Ectodermal cell (in vitro differentiated cells): ENCODE data around the gene CACNA1H.

Experiments used
- H3K27ac ChIP-seq: 2 replicates; pipeline ENCODE4 v1.7.0; 2013; ENCODE audit warnings: mild to moderate bottlenecking, low read depth, low read length; ENCODE audit not compliant: insufficient read depth, poor library complexity, severe bottlenecking
- H3K27me3 ChIP-seq: 2 replicates; pipeline ENCODE4 v1.7.0; 2013; ENCODE audit warnings: mild to moderate bottlenecking, low read length; ENCODE audit not compliant: insufficient read depth, control insufficient read depth, poor library complexity, severe bottlenecking
- H3K36me3 ChIP-seq: one replicate; pipeline ENCODE4 v1.7.0; 2013; ENCODE audit warnings: low read length; ENCODE audit not compliant: control insufficient read depth, insufficient read depth
- H3K4me1 ChIP-seq: one replicate; pipeline ENCODE4 v1.7.0; 2013; ENCODE audit warnings: low read length; ENCODE audit not compliant: control insufficient read depth, insufficient read depth
- H3K4me3 ChIP-seq: 2 replicates; pipeline ENCODE4 v1.7.0; 2013; ENCODE audit warnings: low read depth, low read length, control low read depth; ENCODE audit not compliant: insufficient read depth
- H3K9me3 ChIP-seq: 2 replicates; pipeline ENCODE4 v1.7.0; 2013; ENCODE audit warnings: mild to moderate bottlenecking, low read length, moderate library complexity; ENCODE audit not compliant: control insufficient read depth
- WGBS, 2 experiments: methylation state at CpG; one replicate each; pipeline ENCODE4 v1.1.7; 2013; ENCODE audit warnings: missing lambda C conversion rate in 2 of 2; 5-methylcytosine and 5-hydroxymethylcytosine counted together

Gene CACNA1H

DNA sequence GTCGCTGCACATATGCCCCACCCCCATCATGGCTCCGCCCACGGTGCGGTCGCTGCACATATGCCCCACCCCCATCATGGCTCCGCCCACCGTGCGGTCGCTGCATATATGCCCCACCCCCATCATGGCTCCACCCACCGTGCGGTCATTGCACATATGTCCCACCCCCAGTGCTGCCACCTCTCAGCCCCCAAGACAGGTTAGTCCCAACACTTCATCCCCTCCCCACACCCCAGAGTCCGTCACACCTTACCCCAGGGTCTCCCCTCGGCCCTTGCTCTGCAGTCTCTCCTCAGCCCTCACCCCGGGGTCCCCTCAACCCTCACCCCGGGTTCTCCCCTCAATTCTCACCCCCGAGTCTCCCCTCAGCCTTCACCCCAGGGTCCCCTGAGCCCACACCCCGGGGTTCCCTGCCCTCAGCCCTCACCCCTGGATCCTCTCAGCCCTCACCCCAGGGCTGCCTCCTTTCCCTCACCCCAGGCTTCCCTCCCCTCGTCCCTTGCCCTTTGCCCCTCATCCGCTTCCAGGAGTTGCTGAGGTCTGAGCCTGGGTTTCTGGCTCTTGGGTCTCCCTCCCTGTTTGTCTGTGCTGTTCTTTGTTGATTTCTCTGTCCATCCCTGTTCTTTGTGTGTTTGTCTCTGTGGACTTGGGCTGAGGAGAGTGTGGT, 46.6 kb downstream of the CACNA1H start:
- no peaks in the 10 kb centered on the region for H3K27me3 ChIP-seq
- no peaks in the 10 kb centered on the region for H3K9me3 ChIP-seq
- H3K27ac ChIP-seq = no peak overlapping the region
- peaks cover 6% of the 10 kb centered on the region for H3K36me3 ChIP-seq
- 88 to 90% methylated on average over 10 of the region's 19 CpGs for WGBS, 2 experiments
- no peaks in the 10 kb centered on the region for H3K4me1 ChIP-seq
- no peak overlapping the region for H3K4me3 ChIP-seq

DNA sequence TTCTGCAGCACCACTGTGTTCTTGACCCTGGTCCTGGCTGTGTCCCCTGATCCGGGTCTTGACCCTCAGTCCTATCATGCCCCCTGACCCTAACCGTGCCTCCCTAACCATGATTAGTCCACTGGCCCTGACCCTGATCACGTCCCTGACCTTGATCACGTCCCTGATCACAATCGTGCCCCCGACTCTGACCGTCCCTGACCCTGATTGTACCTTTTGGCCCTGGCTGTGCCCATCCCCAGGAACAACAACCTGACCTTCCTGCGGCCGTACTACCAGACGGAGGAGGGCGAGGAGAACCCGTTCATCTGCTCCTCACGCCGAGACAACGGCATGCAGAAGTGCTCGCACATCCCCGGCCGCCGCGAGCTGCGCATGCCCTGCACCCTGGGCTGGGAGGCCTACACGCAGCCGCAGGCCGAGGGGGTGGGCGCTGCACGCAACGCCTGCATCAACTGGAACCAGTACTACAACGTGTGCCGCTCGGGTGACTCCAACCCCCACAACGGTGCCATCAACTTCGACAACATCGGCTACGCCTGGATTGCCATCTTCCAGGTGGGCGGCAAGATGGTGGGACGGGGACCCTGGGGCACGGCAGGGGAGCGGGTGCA, 47.2 kb downstream of the CACNA1H start:
- no peaks in the 10 kb centered on the region for H3K4me1 ChIP-seq
- no peaks in the 10 kb centered on the region for H3K27me3 ChIP-seq
- no peak overlapping the region for H3K27ac ChIP-seq
- 96% methylated on average over 38 of the region's 38 CpGs for WGBS, 2 experiments
- H3K4me3 ChIP-seq = no peak overlapping the region
- peaks cover 6% of the 10 kb centered on the region for H3K36me3 ChIP-seq
- no peaks in the 10 kb centered on the region for H3K9me3 ChIP-seq

DNA sequence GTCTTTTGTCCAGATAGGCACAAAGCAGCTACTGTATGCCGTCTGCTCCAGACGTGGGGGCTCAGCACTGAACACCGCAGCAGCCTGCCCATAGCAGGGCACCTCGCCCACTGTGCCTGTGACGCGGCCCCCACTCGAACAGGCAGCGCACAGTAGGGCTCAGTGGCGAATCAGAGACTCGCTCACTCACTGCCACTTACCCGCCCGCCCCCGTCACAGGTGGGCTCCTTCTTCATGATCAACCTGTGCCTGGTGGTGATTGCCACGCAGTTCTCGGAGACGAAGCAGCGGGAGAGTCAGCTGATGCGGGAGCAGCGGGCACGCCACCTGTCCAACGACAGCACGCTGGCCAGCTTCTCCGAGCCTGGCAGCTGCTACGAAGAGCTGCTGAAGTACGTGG, 48.5 kb downstream of the CACNA1H start:
- Histone ChIP-seq H3K4me3 (no peak overlapping the region), H3K4me1 (no peaks in the 10 kb centered on the region), H3K27me3 (no peaks in the 10 kb centered on the region), H3K27ac (no peak overlapping the region), H3K9me3 (no peaks in the 10 kb centered on the region), H3K36me3 (peaks cover 6% of the 10 kb centered on the region)
- WGBS, 2 experiments = 94 to 95% methylated on average over 25 of the region's 25 CpGs

DNA sequence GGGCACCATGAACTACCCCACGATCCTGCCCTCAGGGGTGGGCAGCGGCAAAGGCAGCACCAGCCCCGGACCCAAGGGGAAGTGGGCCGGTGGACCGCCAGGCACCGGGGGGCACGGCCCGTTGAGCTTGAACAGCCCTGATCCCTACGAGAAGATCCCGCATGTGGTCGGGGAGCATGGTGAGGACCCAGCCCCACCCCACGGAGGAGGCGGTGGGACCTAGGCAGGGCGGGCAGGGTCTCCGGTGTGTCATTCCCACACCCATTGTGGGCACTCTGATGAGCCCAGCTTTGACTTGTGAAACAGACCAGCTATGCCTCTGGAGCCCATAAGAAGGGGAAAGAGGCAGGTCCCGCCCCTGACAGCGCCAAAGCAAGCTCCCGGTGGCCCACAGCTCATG, 49.4 kb downstream of the CACNA1H start:
- H3K27me3 ChIP-seq = no peaks in the 10 kb centered on the region
- peaks cover 6% of the 10 kb centered on the region for H3K36me3 ChIP-seq
- 96 to 97% methylated on average over 18 of the region's 18 CpGs for WGBS, 2 experiments
- no peak overlapping the region for H3K4me3 ChIP-seq
- no peaks in the 10 kb centered on the region for H3K4me1 ChIP-seq
- H3K27ac ChIP-seq = no peak overlapping the region
- no peaks in the 10 kb centered on the region for H3K9me3 ChIP-seq

DNA sequence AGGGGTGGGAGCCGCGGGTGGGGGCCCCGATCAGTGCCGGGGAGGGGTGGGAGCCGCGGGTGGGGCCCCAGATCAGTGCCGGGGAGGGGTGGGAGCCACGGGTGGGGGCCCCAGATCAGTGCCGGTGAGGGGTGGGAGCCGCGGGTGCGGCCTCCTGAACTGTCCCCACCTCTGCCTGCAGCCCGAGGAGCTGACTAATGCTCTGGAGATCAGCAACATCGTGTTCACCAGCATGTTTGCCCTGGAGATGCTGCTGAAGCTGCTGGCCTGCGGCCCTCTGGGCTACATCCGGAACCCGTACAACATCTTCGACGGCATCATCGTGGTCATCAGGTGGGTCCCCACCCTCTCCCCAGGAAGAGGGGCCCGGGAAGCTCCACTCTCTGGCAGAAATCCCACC, 52.0 kb downstream of the CACNA1H start:
- H3K4me1 ChIP-seq = no peaks in the 10 kb centered on the region
- H3K27me3 ChIP-seq = no peaks in the 10 kb centered on the region
- H3K9me3 ChIP-seq = no peaks in the 10 kb centered on the region
- WGBS, 2 experiments = 92% methylated on average over 17 to 19 of the region's 21 CpGs
- H3K36me3 ChIP-seq = peaks cover 6% of the 10 kb centered on the region
- H3K4me3 ChIP-seq = no peak overlapping the region
- H3K27ac ChIP-seq = no peak overlapping the region

DNA sequence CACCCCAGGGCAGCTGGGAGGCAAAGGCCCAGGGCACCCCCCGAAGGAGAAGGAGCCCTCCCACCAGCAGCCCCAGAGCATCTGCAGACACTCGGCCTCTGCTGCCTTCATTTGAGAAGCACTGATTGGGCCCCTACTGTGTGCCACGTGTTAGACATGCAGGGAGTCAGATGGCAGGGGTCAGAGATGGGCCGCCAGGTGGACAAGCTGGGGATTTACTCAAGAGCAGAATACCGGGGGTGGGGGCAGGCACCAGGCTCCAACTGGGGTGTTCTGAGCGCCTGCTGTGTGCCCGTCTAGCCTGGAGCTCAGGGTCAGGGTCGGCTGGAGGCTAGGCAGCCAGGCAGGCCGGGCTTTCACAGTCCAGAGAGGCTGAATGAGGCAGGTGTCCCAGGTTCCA, 53.4 kb downstream of the CACNA1H start:
- H3K9me3 ChIP-seq = no peaks in the 10 kb centered on the region
- no peak overlapping the region for H3K27ac ChIP-seq
- no peak overlapping the region for H3K4me3 ChIP-seq
- no peaks in the 10 kb centered on the region for H3K4me1 ChIP-seq
- H3K36me3 ChIP-seq = peaks cover 6% of the 10 kb centered on the region
- H3K27me3 ChIP-seq = no peaks in the 10 kb centered on the region
- 86 to 88% methylated on average over 9 of the region's 9 CpGs for WGBS, 2 experiments

DNA sequence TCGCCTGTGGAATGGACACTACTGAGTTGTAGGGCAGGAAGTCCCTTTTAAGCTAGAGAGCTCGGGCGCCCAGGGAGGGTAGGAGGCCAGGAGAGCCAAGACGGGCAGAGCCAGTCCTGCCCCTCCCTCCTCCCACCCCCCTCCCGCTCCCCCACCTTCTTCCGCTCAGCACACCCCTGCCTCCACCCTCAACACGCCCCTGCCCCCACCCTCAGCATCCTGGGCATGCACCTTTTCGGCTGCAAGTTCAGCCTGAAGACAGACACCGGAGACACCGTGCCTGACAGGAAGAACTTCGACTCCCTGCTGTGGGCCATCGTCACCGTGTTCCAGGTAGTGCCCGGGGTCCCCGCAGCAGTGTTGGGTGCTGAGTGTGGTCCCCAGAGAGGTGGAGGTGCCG, 53.9 kb downstream of the CACNA1H start:
- Histone ChIP-seq H3K27me3 (no peaks in the 10 kb centered on the region), H3K36me3 (peaks cover 6% of the 10 kb centered on the region), H3K9me3 (no peaks in the 10 kb centered on the region), H3K27ac (no peak overlapping the region), H3K4me3 (no peak overlapping the region), H3K4me1 (no peaks in the 10 kb centered on the region)
- WGBS, 2 experiments = 92 to 94% methylated on average over 14 to 16 of the region's 16 CpGs

DNA sequence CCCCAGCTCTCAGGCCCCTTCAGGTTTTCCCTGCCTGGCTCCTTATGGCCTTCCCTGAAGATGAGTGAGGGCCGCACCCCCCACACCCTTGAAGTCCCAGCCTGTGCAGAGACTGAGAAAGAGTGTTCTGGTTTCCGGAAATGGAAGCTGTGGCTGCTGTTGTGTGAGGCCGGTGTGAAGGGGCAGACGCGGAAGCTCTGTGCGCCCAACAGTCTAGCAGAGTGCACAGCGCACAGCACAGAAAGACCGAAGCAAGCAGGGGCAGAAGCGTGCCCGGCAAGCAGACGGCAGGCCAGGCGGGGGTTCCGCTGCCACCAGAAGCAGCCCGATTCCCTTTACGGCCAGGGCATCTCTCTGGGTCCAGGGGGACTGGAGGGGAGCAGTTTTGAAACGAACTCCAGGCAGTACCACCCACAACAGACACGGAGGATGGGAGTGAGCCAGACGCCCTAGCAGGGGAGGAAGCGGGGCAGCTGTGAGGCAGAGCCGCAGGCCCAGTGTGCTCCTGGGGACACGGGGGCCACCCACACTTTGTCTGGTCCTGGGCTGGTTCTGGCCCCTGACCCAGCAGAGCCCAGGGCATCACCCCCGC, 55.4 kb downstream of the CACNA1H start:
- H3K9me3 ChIP-seq = no peaks in the 10 kb centered on the region
- 95% methylated on average over 22 of the region's 22 CpGs for WGBS, 2 experiments
- no peak overlapping the region for H3K27ac ChIP-seq
- no peaks in the 10 kb centered on the region for H3K27me3 ChIP-seq
- peaks cover 10% of the 10 kb centered on the region for H3K36me3 ChIP-seq
- no peak overlapping the region for H3K4me3 ChIP-seq
- H3K4me1 ChIP-seq = no peaks in the 10 kb centered on the region

DNA sequence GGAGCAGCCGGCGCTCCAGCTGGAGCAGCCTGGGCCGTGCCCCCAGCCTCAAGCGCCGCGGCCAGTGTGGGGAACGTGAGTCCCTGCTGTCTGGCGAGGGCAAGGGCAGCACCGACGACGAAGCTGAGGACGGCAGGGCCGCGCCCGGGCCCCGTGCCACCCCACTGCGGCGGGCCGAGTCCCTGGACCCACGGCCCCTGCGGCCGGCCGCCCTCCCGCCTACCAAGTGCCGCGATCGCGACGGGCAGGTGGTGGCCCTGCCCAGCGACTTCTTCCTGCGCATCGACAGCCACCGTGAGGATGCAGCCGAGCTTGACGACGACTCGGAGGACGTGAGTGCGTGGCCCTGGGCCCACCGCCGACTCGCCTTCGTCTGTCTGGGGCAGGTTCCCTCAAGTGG, 56.2 kb downstream of the CACNA1H start:
- Histone ChIP-seq H3K4me3 (no peak overlapping the region), H3K27me3 (no peaks in the 10 kb centered on the region), H3K27ac (no peak overlapping the region), H3K9me3 (no peaks in the 10 kb centered on the region), H3K4me1 (no peaks in the 10 kb centered on the region), H3K36me3 (peaks cover 11% of the 10 kb centered on the region)
- 95 to 96% methylated on average over 43 of the region's 43 CpGs for WGBS, 2 experiments

DNA sequence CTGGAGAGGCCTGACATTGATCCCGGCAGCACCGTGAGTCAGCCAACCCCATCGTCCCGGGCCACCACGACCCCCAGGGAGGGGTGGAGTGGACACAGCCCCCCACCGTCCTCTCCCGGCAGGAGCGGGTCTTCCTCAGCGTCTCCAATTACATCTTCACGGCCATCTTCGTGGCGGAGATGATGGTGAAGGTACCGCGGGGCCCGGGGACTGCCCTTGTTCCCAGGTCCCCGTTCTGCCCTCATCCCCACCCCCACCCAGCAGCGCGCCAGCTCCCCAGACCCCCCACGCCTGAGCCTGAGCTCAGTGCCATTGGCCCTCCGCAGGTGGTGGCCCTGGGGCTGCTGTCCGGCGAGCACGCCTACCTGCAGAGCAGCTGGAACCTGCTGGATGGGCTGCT, 57.6 kb downstream of the CACNA1H start:
- H3K9me3 ChIP-seq = no peaks in the 10 kb centered on the region
- H3K27ac ChIP-seq = no peak overlapping the region
- H3K4me1 ChIP-seq = no peaks in the 10 kb centered on the region
- 95% methylated on average over 22 to 23 of the region's 23 CpGs for WGBS, 2 experiments
- H3K27me3 ChIP-seq = no peaks in the 10 kb centered on the region
- no peak overlapping the region for H3K4me3 ChIP-seq
- peaks cover 18% of the 10 kb centered on the region for H3K36me3 ChIP-seq
